Measurements from ENCODE around the gene POLR2J3. TPM values are rescaled to one million over a fixed set of nuclear protein-coding genes. Genes with fewer than 3 reads are reported as not detected.
"Not testable (repeated sequence)": the region's sequence is repeated elsewhere in the genome, so short reads cannot be mapped to it uniquely, and the experiment has no call there.

Gene POLR2J3
- total RNA-seq (10 to 100 TPM; 22.8 to 23.6 TPM), polyA plus RNA-seq (46.7 TPM)

DNA sequence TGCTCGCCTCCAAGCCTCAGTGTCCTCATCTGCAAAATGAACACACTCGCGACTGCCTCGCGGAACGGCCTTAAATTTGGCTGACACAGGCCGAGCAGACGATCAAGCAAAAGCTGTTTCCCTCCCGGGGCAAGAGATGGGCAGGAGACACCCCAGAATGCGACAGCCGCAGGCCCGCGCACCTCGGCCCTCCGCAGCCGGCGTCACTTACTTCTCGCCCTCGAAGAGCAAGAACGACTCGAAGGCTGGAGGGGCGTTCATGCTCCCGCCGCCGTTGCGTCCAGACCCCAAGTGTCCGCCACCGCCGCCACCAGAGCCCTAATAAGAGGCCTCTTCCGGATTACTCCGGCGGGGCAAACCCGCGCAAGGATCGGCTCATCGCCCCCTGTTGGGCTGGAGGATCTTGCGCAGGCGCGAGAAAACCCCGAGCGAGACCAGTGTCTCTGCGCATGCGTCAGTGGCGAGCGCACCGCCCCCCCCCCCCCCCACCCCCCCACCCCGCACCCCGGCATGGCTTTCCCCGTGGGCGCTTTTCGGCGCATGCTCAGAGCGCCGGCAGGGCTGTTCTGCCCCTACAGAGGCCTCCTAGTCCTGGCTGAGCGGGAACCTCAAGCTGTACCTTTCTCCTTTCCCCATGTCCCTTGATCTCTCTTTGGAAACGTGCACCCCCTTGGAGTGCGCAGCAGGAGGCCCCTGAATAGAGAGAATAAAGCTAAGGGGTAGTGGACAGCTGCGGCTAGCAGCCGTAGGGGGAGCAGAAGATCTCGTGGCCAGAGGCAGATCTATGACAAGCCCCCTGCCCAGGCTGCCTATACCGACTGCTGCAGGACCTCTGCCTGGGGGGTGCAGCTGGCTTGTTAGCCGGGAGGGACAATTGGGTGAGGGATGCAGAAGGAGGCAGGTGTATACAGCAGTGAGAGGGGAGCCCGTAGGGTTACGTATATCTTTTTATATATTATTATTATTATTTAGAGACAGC is at the start of gene POLR2J3:
TSS of gene POLR2J3 (minus strand) at position 323 of the 979 bp plus-strand sequence. CDS start at position 261, 62 bp downstream.
- DNase-seq, result peak; percentile 96 to 100 (median 99)
- CTCF ChIA-PET, result not testable (repeated sequence)

DNA sequence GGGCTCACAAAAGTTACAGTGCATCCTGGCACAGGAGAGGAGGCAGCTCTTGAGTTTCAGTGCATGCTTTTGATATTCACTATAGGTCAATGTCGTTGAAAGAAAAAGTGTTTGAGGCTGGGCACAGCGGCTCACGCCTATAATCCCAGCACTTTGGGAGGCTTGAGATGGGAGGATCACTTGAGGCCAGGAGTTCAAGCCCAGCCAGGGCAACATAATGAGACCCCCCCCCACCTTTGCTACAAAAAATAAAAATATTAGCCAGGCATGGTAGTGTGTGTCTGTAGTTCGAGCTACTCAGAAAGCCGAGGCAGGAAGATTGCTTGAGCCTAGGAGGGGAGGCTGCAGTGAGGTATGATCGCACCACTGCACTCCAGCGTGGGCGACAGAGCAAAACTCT is 45.7 kb upstream of the POLR2J3 start:
- H3K27ac Mint-ChIP-seq; H3K27ac ChIP-seq (ENCODE audit: low read depth, low read length); H3K9me3 ChIP-seq (ENCODE audit: low read length); H3K27me3 ChIP-seq (ENCODE audit: insufficient read depth, low read length, poor library complexity, severe bottlenecking); DNase-seq; POLR2A ChIA-PET; H3K4me3 ChIP-seq (ENCODE audit: low read length); H3K9me3 Mint-ChIP-seq; H3K27me3 Mint-ChIP-seq; CTCF ChIA-PET; H3K4me3 Mint-ChIP-seq; H3K4me1 ChIP-seq (ENCODE audit: insufficient read depth, low read length); H3K36me3 Mint-ChIP-seq; H3K36me3 ChIP-seq (ENCODE audit: insufficient read depth, low read length); H3K4me1 Mint-ChIP-seq: not testable (repeated sequence)

More for the DNA sequence above, at the start of gene POLR2J3:
- H3K4me1 Mint-ChIP-seq; H3K36me3 ChIP-seq (ENCODE audit: insufficient read depth, low read length); H3K27me3 Mint-ChIP-seq; H3K9me3 ChIP-seq (ENCODE audit: low read length); H3K27me3 ChIP-seq (ENCODE audit: insufficient read depth, low read length, poor library complexity, severe bottlenecking); H3K36me3 Mint-ChIP-seq; H3K9me3 Mint-ChIP-seq; H3K4me1 ChIP-seq (ENCODE audit: insufficient read depth, low read length); POLR2A ChIA-PET: not testable (repeated sequence)
- H3K27ac Mint-ChIP-seq, result peak within 1 kb of the TSS; percentile 84 to 95 (median 92)
- Histone ChIP-seq H3K4me3 (ENCODE audit: low read length) (peak within 1 kb of the TSS; percentile 72), H3K27ac (ENCODE audit: low read depth, low read length) (peak within 1 kb of the TSS; percentile 64)
- H3K4me3 Mint-ChIP-seq, result peak within 1 kb of the TSS; percentile 87 to 94 (median 90)

DNA sequence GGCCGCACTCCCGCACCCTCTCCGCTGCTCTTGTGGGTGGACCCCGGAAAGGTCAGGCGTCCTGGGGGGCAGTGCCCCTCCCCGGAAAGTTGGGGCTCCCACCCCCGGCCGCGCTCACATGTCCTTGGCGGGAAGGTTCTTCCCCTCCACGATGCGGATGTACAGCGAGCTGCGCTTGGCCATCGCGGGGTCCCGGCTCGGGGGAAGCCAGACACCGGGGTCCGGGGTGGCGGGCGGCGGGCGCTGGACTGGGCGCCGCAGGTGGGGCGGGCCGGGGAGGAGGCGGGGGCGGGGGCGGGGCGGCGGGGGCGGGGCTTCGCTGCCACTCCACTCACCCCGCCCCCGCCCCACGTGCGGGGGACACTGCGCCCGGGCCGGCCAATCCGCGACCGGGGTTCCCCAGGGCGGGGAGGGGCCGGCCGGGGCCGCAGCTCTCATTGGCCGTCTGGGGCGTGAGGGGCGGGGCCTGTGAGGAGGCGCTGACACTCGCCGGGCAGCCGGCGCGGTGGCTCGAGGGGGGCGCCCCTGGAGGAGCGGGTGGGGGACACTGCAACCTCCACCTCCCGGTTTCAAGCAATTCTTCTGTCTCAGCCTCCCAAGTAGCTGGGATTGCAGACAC is 44.2 kb upstream of the POLR2J3 start, which contains the start of gene RASA4:
TSS of gene RASA4 (minus strand) at position 250 of the 619 bp plus-strand sequence. CDS start at position 183, 67 bp downstream.
- H3K27me3 Mint-ChIP-seq; H3K27me3 ChIP-seq (ENCODE audit: insufficient read depth, low read length, poor library complexity, severe bottlenecking); H3K27ac Mint-ChIP-seq; POLR2A ChIA-PET; H3K4me1 ChIP-seq (ENCODE audit: insufficient read depth, low read length); H3K4me1 Mint-ChIP-seq; H3K9me3 ChIP-seq (ENCODE audit: low read length); H3K9me3 Mint-ChIP-seq; H3K27ac ChIP-seq (ENCODE audit: low read depth, low read length); H3K36me3 ChIP-seq (ENCODE audit: insufficient read depth, low read length); H3K4me3 ChIP-seq (ENCODE audit: low read length); CTCF ChIA-PET; H3K36me3 Mint-ChIP-seq: not testable (repeated sequence)
- peak within 1 kb of the TSS in 4 of 7 donors; percentile 37 to 86 (median 54) for H3K4me3 Mint-ChIP-seq
- DNase-seq, result peak; percentile 26 to 65 (median 37)

DNA sequence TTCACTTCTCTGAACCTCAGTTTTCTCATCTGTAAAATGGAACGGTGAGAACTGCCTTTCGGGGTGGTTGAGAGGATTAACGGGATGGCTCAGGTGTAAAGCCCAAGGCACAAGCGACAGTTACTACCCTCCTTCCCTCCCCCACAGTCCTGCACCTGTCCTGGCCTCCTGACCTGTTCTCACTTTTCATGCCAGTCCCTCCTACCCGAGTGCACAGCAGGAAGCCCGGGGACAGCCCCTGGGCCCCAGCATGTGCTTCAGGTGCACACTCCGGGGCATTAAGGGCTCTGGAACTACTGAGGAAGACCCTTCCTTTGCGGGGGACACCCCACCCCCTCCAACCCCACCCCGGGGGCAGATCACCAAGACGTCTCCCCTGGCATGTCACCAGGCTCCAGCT is 43.5 kb upstream of the POLR2J3 start:
- POLR2A ChIA-PET, CTCF ChIA-PET, H3K36me3 Mint-ChIP-seq: not testable (repeated sequence)

DNA sequence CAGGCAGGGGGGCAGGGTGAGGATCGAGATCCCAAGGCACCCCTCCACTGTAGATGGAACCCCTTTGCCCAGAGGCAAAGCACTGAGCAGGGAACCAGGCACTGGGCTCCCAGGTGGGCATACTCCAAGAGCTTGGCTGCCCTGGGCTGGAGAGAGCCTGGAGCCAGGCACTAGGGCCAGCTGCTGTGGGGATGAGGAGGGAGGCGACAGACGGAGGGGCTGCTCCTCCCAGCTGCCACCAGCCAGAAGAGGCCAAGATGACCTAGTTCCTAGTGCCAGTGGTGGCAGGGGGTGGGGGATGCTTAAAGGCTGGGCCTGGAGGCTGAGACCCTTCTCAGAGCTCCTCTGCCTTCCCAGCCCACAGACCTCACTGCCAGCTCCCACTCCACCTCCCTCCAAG is 42.5 kb upstream of the POLR2J3 start:
- POLR2A ChIA-PET; H3K4me1 Mint-ChIP-seq; H3K4me3 ChIP-seq (ENCODE audit: low read length); H3K4me1 ChIP-seq (ENCODE audit: insufficient read depth, low read length); H3K36me3 Mint-ChIP-seq; H3K36me3 ChIP-seq (ENCODE audit: insufficient read depth, low read length); H3K27me3 ChIP-seq (ENCODE audit: insufficient read depth, low read length, poor library complexity, severe bottlenecking); CTCF ChIA-PET; H3K9me3 ChIP-seq (ENCODE audit: low read length); H3K27ac ChIP-seq (ENCODE audit: low read depth, low read length); DNase-seq; H3K27ac Mint-ChIP-seq; H3K4me3 Mint-ChIP-seq; H3K27me3 Mint-ChIP-seq; H3K9me3 Mint-ChIP-seq: not testable (repeated sequence)

More for the DNA sequence above, 43.5 kb upstream of the POLR2J3 start:
- not testable (repeated sequence) for H3K27ac ChIP-seq (ENCODE audit: low read depth, low read length); H3K9me3 ChIP-seq (ENCODE audit: low read length); H3K4me3 ChIP-seq (ENCODE audit: low read length); DNase-seq; H3K4me1 ChIP-seq (ENCODE audit: insufficient read depth, low read length); H3K27ac Mint-ChIP-seq; H3K4me3 Mint-ChIP-seq; H3K27me3 ChIP-seq (ENCODE audit: insufficient read depth, low read length, poor library complexity, severe bottlenecking); H3K27me3 Mint-ChIP-seq; H3K4me1 Mint-ChIP-seq; H3K9me3 Mint-ChIP-seq; H3K36me3 ChIP-seq (ENCODE audit: insufficient read depth, low read length)

DNA sequence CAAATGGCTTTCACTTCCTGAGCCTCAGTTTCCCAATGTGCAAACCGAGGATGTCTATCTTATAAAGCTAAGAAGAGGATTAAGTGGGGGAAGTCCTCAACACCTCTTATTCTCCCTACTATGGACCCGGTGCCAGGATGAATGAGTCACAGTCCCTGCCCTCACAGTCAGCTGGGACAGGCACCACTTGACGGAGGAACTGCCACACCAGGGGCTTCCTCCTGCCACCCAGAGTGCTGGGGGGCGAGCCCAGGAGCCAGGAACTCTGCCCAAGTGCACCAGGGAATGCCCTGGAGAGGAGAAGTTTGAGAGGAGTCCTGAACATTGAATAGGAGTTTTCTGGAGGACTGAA is 41.9 kb upstream of the POLR2J3 start:
- H3K4me1 ChIP-seq (ENCODE audit: insufficient read depth, low read length); DNase-seq; H3K4me1 Mint-ChIP-seq; H3K27ac ChIP-seq (ENCODE audit: low read depth, low read length); H3K36me3 ChIP-seq (ENCODE audit: insufficient read depth, low read length); H3K9me3 ChIP-seq (ENCODE audit: low read length); H3K27me3 Mint-ChIP-seq; H3K4me3 Mint-ChIP-seq; H3K4me3 ChIP-seq (ENCODE audit: low read length); H3K36me3 Mint-ChIP-seq; H3K27ac Mint-ChIP-seq; H3K9me3 Mint-ChIP-seq; CTCF ChIA-PET; POLR2A ChIA-PET; H3K27me3 ChIP-seq (ENCODE audit: insufficient read depth, low read length, poor library complexity, severe bottlenecking): not testable (repeated sequence)

DNA sequence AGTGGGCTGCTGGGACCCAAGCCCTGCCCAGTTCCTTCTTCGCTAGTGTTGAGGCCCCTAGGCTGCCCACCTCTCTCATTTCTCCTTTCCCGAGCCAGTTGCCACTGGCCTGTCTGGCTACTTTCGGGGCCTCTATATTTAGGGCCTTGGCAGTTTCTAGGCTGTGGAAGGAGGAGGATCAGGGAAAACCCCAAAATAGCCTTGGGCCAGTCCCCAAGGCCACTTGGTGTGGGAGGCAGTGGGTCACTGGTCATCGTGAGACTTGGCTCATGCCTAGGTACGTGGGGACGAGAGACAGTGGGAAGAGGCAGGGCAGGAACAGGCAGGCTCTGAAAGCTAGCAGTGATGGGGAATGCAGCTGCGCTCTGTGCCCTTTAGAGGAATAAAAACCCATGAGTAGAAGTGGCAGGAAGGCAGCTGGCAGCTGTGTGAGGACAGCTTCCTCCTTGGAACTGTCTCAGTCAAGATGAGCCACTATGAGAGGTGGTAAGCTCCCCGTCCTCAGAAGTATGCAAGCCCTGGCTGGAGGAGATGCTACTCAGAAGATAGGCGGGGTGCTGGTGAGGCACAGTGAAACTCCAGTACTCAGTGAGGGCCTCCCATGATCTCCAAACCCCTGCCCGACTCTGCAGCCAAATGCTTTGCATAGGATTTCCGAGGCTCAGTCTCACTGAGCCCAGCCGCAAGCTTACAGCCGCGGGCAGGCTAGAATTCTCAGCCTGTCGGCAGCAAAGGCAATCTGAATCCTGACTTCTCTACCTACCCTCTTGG is 41.4 kb upstream of the POLR2J3 start:
- H3K9me3 ChIP-seq (ENCODE audit: low read length); H3K27me3 Mint-ChIP-seq; H3K4me1 Mint-ChIP-seq; H3K36me3 ChIP-seq (ENCODE audit: insufficient read depth, low read length); DNase-seq; H3K4me3 Mint-ChIP-seq; H3K27me3 ChIP-seq (ENCODE audit: insufficient read depth, low read length, poor library complexity, severe bottlenecking); H3K4me3 ChIP-seq (ENCODE audit: low read length); POLR2A ChIA-PET; H3K4me1 ChIP-seq (ENCODE audit: insufficient read depth, low read length); CTCF ChIA-PET; H3K36me3 Mint-ChIP-seq; H3K27ac Mint-ChIP-seq; H3K27ac ChIP-seq (ENCODE audit: low read depth, low read length); H3K9me3 Mint-ChIP-seq: not testable (repeated sequence)

DNA sequence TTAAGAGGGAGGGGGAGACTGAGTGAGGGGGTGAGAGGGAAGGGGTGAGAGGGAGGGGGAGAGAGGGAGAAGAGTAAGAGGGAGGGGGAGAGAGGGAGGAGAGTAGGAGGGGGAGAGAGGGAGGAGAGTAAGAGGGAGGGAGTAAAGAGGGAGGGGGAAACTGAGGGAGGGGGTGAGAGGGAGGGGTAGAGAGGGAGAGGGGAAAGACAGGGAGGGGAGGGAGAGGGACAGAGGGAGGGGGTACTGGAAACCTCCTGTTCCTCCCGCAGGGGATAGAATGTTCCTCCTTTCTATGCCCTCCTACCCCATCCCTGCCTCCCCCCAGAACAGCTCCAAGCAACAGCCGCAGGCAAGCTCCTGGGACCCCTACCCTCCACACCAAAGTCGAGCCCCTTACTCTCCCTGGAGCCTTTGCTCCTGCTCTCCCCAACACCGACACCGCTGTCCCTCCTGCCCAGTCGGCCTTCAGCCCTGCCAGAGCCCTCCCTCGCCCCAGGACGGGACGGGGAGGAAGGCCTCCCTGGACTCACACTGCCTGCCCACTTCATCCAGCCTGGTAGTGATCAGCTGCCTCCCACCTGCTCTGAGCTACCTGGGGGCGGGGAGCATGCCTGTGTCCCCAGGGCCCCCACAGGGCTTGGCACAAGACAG is 39.4 kb upstream of the POLR2J3 start:
- H3K9me3 Mint-ChIP-seq; CTCF ChIA-PET; H3K4me1 Mint-ChIP-seq; H3K27me3 Mint-ChIP-seq; H3K36me3 ChIP-seq (ENCODE audit: insufficient read depth, low read length); POLR2A ChIA-PET; H3K4me1 ChIP-seq (ENCODE audit: insufficient read depth, low read length); H3K9me3 ChIP-seq (ENCODE audit: low read length); H3K27me3 ChIP-seq (ENCODE audit: insufficient read depth, low read length, poor library complexity, severe bottlenecking); H3K4me3 Mint-ChIP-seq; H3K27ac ChIP-seq (ENCODE audit: low read depth, low read length); H3K27ac Mint-ChIP-seq; H3K4me3 ChIP-seq (ENCODE audit: low read length); H3K36me3 Mint-ChIP-seq: not testable (repeated sequence)
- DNase-seq, result peak in 1 of 5 donors; percentile 28

All from CD8-positive, alpha-beta memory T cell (primary cell).